ENCODE results near the gene ARV1. TPM values are rescaled to one million over a fixed set of nuclear protein-coding genes. Genes with fewer than 3 reads are reported as not detected.

ARV1 gene
- total RNA-seq (13.6 and 16.8 TPM in 2 replicates), polyA plus RNA-seq (29.0 and 38.7 TPM in 2 replicates), polyA minus RNA-seq (ENCODE audit: low replicate concordance) (2.7 and 4.7 TPM in 2 replicates)
- polyA plus RNA-seq (2012): 17.9 and 19.7 TPM in 2 replicates

GRCh38 chr1:230978491-230979388, at the start of gene ARV1, which contains the start of gene TTC13:
ARV1 (plus strand) TSS chr1:230979094; CDS start chr1:230979106, 12 bp downstream.
TTC13 (minus strand) TSS chr1:230978861; CDS start chr1:230978830, 31 bp downstream.
- Histone ChIP-seq H3K9ac (ENCODE audit: insufficient read depth, low read length) (peak within 1 kb of the TSS; percentile 51), H3K4me1 (ENCODE audit: control insufficient read depth, extremely low read depth, insufficient read depth, low read length) (no peaks in the 10 kb centered on the region), H3K4me2 (ENCODE audit: extremely low read depth, insufficient read depth, low read length) (peak within 1 kb of the TSS; percentile 88), H3K36me3 (ENCODE audit: control insufficient read depth, insufficient read depth, low read length) (peaks cover 2% of the 10 kb centered on the region), H2AFZ (ENCODE audit: low read length) (peak within 1 kb of the TSS; percentile 88), H3K79me2 (ENCODE audit: control insufficient read depth, insufficient read depth, low read length) (peaks cover 14% of the 10 kb centered on the region), H3K9me3 (ENCODE audit: control insufficient read depth, insufficient read depth, low read depth, low read length) (no peaks in the 10 kb centered on the region), H3K27ac (ENCODE audit: insufficient read depth, low read length) (peak within 1 kb of the TSS; percentile 42), H3K4me3 (replicated peaks in 1 of 4; ENCODE audit: control extremely low read depth in 1 of 4, insufficient read depth in 1 of 4, low read depth in 3 of 4, low read length in 4 of 4) (peak within 1 kb of the TSS; percentile 61 to 93 (median 77)), H3K27me3 (ENCODE audit: control insufficient read depth, insufficient read depth, low read length) (no peaks in the 10 kb centered on the region), H4K20me1 (ENCODE audit: control insufficient read depth, extremely low read depth, insufficient read depth, low read length) (no peaks in the 10 kb centered on the region)
- TF ChIP-seq EZH2 (IDR thresholded peaks at IDR 0.05; ENCODE audit: low read length, missing control alignments): no peak
- TF ChIP-seq, protein P1, sequence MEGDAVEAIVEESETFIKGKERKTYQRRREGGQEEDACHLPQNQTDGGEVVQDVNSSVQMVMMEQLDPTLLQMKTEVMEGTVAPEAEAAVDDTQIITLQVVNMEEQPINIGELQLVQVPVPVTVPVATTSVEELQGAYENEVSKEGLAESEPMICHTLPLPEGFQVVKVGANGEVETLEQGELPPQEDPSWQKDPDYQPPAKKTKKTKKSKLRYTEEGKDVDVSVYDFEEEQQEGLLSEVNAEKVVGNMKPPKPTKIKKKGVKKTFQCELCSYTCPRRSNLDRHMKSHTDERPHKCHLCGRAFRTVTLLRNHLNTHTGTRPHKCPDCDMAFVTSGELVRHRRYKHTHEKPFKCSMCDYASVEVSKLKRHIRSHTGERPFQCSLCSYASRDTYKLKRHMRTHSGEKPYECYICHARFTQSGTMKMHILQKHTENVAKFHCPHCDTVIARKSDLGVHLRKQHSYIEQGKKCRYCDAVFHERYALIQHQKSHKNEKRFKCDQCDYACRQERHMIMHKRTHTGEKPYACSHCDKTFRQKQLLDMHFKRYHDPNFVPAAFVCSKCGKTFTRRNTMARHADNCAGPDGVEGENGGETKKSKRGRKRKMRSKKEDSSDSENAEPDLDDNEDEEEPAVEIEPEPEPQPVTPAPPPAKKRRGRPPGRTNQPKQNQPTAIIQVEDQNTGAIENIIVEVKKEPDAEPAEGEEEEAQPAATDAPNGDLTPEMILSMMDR (conservative IDR thresholded peaks at IDR 0.05 in 1 of 2, IDR thresholded peaks at IDR 0.05 in 1 of 2; ENCODE audit: low read depth in 1 of 2, low read length in 2 of 2): no peak
- peak; percentile 98 to 99 for DNase-seq (ENCODE audit: low read depth in 2 of 2)

- Histone ChIP-seq H4K20me1 (ENCODE audit: control insufficient read depth, extremely low read depth, insufficient read depth, low read length) (no peaks in the 10 kb centered on the region), H3K9ac (ENCODE audit: insufficient read depth, low read length) (no peak overlapping the region), H3K27ac (ENCODE audit: insufficient read depth, low read length) (no peak overlapping the region), H3K4me3 (replicated peaks in 1 of 4; ENCODE audit: control extremely low read depth in 1 of 4, insufficient read depth in 1 of 4, low read depth in 3 of 4, low read length in 4 of 4) (no peak overlapping the region), H2AFZ (ENCODE audit: low read length) (no peak overlapping the region), H3K36me3 (ENCODE audit: control insufficient read depth, insufficient read depth, low read length) (no peaks in the 10 kb centered on the region), H3K4me1 (ENCODE audit: control insufficient read depth, extremely low read depth, insufficient read depth, low read length) (no peaks in the 10 kb centered on the region), H3K4me2 (ENCODE audit: extremely low read depth, insufficient read depth, low read length) (no peak overlapping the region), H3K27me3 (ENCODE audit: control insufficient read depth, insufficient read depth, low read length) (no peaks in the 10 kb centered on the region), H3K9me3 (ENCODE audit: control insufficient read depth, insufficient read depth, low read depth, low read length) (no peaks in the 10 kb centered on the region), H3K79me2 (ENCODE audit: control insufficient read depth, insufficient read depth, low read length) (no peaks in the 10 kb centered on the region)
- no peak for DNase-seq (ENCODE audit: low read depth in 2 of 2)
- TF ChIP-seq EZH2 (IDR thresholded peaks at IDR 0.05; ENCODE audit: low read length, missing control alignments): no peak
- TF ChIP-seq, protein P1 (conservative IDR thresholded peaks at IDR 0.05 in 1 of 2, IDR thresholded peaks at IDR 0.05 in 1 of 2; ENCODE audit: low read depth in 1 of 2, low read length in 2 of 2): no peak
Observed at GRCh38 chr1:230930986-230931385, 47.9 kb upstream of the ARV1 start.

DNA sequence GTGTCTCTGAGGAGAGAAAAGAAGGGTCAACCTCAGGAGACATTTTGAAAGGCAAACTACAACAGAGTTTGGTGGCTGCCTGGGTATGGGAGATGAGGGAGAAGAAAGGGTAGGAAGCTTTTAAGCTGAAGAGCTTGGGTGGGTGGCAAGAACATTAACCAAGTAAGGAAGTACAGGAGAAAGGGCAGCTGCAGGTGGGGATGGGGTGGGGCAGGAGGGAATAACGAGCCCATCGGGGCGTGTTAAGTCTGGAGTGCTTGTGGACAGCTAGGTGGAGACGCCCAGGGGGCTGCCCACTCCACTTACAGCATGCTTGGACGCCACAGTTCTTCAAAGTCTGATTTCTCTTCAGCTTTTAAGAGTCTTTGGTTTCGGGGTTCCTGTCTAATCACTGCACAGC, 43.0 kb upstream of the ARV1 start:
- no peak for TF ChIP-seq EZH2 (IDR thresholded peaks at IDR 0.05; ENCODE audit: low read length, missing control alignments)
- TF ChIP-seq, protein P1 (conservative IDR thresholded peaks at IDR 0.05 in 1 of 2, IDR thresholded peaks at IDR 0.05 in 1 of 2; ENCODE audit: low read depth in 1 of 2, low read length in 2 of 2): no peak
- H2AFZ ChIP-seq (ENCODE audit: low read length): no peak overlapping the region
- DNase-seq (ENCODE audit: low read depth in 2 of 2): no peak
- no peak overlapping the region for H3K4me2 ChIP-seq (ENCODE audit: extremely low read depth, insufficient read depth, low read length)
- H3K36me3 ChIP-seq (ENCODE audit: control insufficient read depth, insufficient read depth, low read length): no peaks in the 10 kb centered on the region
- no peaks in the 10 kb centered on the region for H3K4me1 ChIP-seq (ENCODE audit: control insufficient read depth, extremely low read depth, insufficient read depth, low read length)
- H3K4me3 ChIP-seq (replicated peaks in 1 of 4; ENCODE audit: control extremely low read depth in 1 of 4, insufficient read depth in 1 of 4, low read depth in 3 of 4, low read length in 4 of 4): no peak overlapping the region
- no peaks in the 10 kb centered on the region for H4K20me1 ChIP-seq (ENCODE audit: control insufficient read depth, extremely low read depth, insufficient read depth, low read length)
- H3K27ac ChIP-seq (ENCODE audit: insufficient read depth, low read length): no peak overlapping the region
- H3K9ac ChIP-seq (ENCODE audit: insufficient read depth, low read length): no peak overlapping the region
- no peaks in the 10 kb centered on the region for H3K27me3 ChIP-seq (ENCODE audit: control insufficient read depth, insufficient read depth, low read length)
- H3K9me3 ChIP-seq (ENCODE audit: control insufficient read depth, insufficient read depth, low read depth, low read length): no peaks in the 10 kb centered on the region
- no peaks in the 10 kb centered on the region for H3K79me2 ChIP-seq (ENCODE audit: control insufficient read depth, insufficient read depth, low read length)
